ENCODE measurements around the gene OR1A2.
"Not testable (repeated sequence)": the region's sequence is repeated elsewhere in the genome, so short reads cannot be mapped to it uniquely, and the experiment has no call there.

The OR1A2 gene

GRCh38 chr17:3222505-3222904 lies 25.2 kb downstream of the OR1A2 start:
- ChIA-PET CTCF (no interaction called here), POLR2A (no interaction called here)
- Histone ChIP-seq H3K36me3 (ENCODE audit: control insufficient read depth in 2 of 2, insufficient read depth in 1 of 2, low read length in 2 of 2) (no peaks in the 10 kb centered on the region), H3K4me3 (ENCODE audit: low read depth, low read length) (no peak overlapping the region), H3K9me3 (ENCODE audit: control insufficient read depth, insufficient read depth, low read depth, low read length) (no peaks in the 10 kb centered on the region), H3K4me1 (ENCODE audit: control insufficient read depth, insufficient read depth, low read length) (no peaks in the 10 kb centered on the region), H3K27ac (ENCODE audit: extremely low read depth, low read depth, low read length) (no peak overlapping the region)
- no peak for TF ChIP-seq ZNF529 (tag by site-specific recombination; IDR thresholded peaks at IDR 0.05; ENCODE audit: insufficient replicate concordance)
- TF ChIP-seq, protein P1, sequence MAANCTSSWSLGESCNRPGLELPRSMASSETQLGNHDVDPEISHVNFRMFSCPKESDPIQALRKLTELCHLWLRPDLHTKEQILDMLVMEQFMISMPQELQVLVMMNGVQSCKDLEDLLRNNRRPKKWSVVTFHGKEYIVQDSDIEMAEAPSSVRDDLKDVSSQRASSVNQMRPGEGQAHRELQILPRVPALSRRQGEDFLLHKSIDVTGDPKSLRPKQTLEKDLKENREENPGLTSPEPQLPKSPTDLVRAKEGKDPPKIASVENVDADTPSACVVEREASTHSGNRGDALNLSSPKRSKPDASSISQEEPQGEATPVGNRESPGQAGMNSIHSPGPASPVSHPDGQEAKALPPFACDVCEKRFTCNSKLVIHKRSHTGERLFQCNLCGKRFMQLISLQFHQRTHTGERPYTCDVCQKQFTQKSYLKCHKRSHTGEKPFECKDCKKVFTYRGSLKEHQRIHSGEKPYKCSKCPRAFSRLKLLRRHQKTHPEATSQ (tag by site-specific recombination; IDR thresholded peaks at IDR 0.05): no peak
- TF ChIP-seq HOXC10 (CRISPR knock-in tag; IDR thresholded peaks at IDR 0.05): no peak
- TF ChIP-seq, protein P2, sequence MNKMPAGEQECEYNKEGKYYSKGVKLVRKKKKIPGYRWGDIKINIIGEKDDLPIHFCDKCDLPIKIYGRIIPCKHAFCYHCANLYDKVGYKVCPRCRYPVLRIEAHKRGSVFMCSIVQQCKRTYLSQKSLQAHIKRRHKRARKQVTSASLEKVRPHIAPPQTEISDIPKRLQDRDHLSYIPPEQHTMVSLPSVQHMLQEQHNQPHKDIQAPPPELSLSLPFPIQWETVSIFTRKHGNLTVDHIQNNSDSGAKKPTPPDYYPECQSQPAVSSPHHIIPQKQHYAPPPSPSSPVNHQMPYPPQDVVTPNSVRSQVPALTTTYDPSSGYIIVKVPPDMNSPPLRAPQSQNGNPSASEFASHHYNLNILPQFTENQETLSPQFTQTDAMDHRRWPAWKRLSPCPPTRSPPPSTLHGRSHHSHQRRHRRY (tag by site-specific recombination; IDR thresholded peaks at IDR 0.05): no peak
- no peak for TF ChIP-seq ZNF571 (tag by site-specific recombination; IDR thresholded peaks at IDR 0.05)
- TF ChIP-seq ZNF211 (tag by site-specific recombination; IDR thresholded peaks at IDR 0.05; ENCODE audit: low read depth): no peak
- TF ChIP-seq ZNF548 (tag by site-specific recombination; IDR thresholded peaks at IDR 0.05): no peak
- TF ChIP-seq ZNF629 (tag by site-specific recombination; IDR thresholded peaks at IDR 0.05): no peak
- TF ChIP-seq ZNF174 (tag by site-specific recombination; IDR thresholded peaks at IDR 0.05): no peak
- TF ChIP-seq HIC1 (tag by site-specific recombination; IDR thresholded peaks at IDR 0.05): no peak
- TF ChIP-seq ZNF157 (tag by site-specific recombination; IDR thresholded peaks at IDR 0.05): no peak
- no peak for TF ChIP-seq GLI2 (tag by site-specific recombination; IDR thresholded peaks at IDR 0.05; ENCODE audit: borderline replicate concordance, low read depth)

- not testable (repeated sequence) for H3K36me3 ChIP-seq (ENCODE audit: control insufficient read depth in 2 of 2, insufficient read depth in 1 of 2, low read length in 2 of 2)
These were observed 27.5 kb downstream of the OR1A2 start for GRCh38 chr17:3224721-3225352.

DNA sequence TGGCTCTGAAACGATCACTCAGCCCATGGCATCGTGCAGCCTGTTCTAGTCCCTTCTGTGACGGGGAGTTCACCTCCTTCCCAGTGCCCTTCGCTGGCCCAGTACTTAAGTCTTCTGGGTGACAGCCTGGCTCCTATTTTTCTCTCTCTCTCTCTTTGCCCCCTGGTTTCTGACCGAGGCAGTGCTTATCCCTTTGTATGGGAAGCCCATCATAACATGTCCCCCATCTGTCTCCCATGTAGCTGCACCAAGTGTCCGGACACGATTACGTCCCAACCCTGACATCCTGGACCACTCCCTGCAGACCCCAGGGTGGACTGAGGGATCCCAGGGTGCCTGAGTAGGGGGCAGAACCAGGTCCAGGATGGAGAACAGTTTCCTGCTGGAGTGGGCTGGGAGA lies 35.0 kb downstream of the OR1A2 start:
- H3K9me3 ChIP-seq (ENCODE audit: control insufficient read depth, insufficient read depth, low read depth, low read length); H3K36me3 ChIP-seq (ENCODE audit: control insufficient read depth in 2 of 2, insufficient read depth in 1 of 2, low read length in 2 of 2); H3K27ac ChIP-seq (ENCODE audit: extremely low read depth, low read depth, low read length); CTCF ChIA-PET; H3K4me3 ChIP-seq (ENCODE audit: low read depth, low read length); POLR2A ChIA-PET; H3K4me1 ChIP-seq (ENCODE audit: control insufficient read depth, insufficient read depth, low read length): not testable (repeated sequence)

More at GRCh38 chr17:3224721-3225352, 27.5 kb downstream of the OR1A2 start:
- H3K27ac ChIP-seq (ENCODE audit: extremely low read depth, low read depth, low read length); CTCF ChIA-PET; POLR2A ChIA-PET; H3K4me1 ChIP-seq (ENCODE audit: control insufficient read depth, insufficient read depth, low read length); H3K4me3 ChIP-seq (ENCODE audit: low read depth, low read length); H3K9me3 ChIP-seq (ENCODE audit: control insufficient read depth, insufficient read depth, low read depth, low read length): not testable (repeated sequence)

DNA sequence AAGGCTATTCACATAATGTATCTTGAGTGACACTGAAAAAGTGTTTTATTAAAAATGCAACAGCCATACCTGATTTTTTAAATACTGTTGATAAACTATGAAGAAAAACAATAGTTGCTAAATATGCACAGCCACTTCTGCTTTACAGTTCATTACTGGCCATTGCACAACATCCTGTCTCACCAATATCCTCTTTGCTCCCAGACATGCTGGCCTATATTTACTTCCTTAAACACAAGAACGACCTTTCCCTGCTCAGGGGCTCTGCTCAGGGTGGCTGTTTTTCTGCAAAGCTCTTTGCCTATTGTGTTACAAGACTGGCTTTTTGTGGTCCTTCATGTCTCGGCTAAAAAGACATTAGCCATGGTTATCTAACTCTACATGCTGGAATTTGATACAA lies 41.4 kb downstream of the OR1A2 start:
- H3K36me3 ChIP-seq (ENCODE audit: control insufficient read depth in 2 of 2, insufficient read depth in 1 of 2, low read length in 2 of 2); CTCF ChIA-PET; H3K9me3 ChIP-seq (ENCODE audit: control insufficient read depth, insufficient read depth, low read depth, low read length); H3K27ac ChIP-seq (ENCODE audit: extremely low read depth, low read depth, low read length); H3K4me1 ChIP-seq (ENCODE audit: control insufficient read depth, insufficient read depth, low read length); H3K4me3 ChIP-seq (ENCODE audit: low read depth, low read length); POLR2A ChIA-PET: not testable (repeated sequence)

GRCh38 chr17:3241044-3241443 lies 43.7 kb downstream of the OR1A2 start:
- H3K9me3 ChIP-seq (ENCODE audit: control insufficient read depth, insufficient read depth, low read depth, low read length); POLR2A ChIA-PET; H3K4me1 ChIP-seq (ENCODE audit: control insufficient read depth, insufficient read depth, low read length); CTCF ChIA-PET; H3K36me3 ChIP-seq (ENCODE audit: control insufficient read depth in 2 of 2, insufficient read depth in 1 of 2, low read length in 2 of 2); H3K27ac ChIP-seq (ENCODE audit: extremely low read depth, low read depth, low read length); H3K4me3 ChIP-seq (ENCODE audit: low read depth, low read length): not testable (repeated sequence)

- H3K4me1 ChIP-seq (ENCODE audit: control insufficient read depth, insufficient read depth, low read length); POLR2A ChIA-PET; H3K27ac ChIP-seq (ENCODE audit: extremely low read depth, low read depth, low read length); H3K4me3 ChIP-seq (ENCODE audit: low read depth, low read length); CTCF ChIA-PET; H3K9me3 ChIP-seq (ENCODE audit: control insufficient read depth, insufficient read depth, low read depth, low read length); H3K36me3 ChIP-seq (ENCODE audit: control insufficient read depth in 2 of 2, insufficient read depth in 1 of 2, low read length in 2 of 2): not testable (repeated sequence)
These were observed 47.5 kb downstream of the OR1A2 start for GRCh38 chr17:3244841-3245240.
